HK-2 (cell line): ENCODE measurements around the gene ANAPC7.
"Not testable (repeated sequence)": the region's sequence is repeated elsewhere in the genome, so short reads cannot be mapped to it uniquely, and the experiment has no call there.

Experiments used
- DNase-seq: peaks from one replicate; pipeline ENCODE4 v3.0.0-alpha.2; 2018; ENCODE audit not compliant: unreplicated experiment

The ANAPC7 gene

GRCh38 chr12:110348431-110349059 is 55.0 kb downstream of the ANAPC7 start:
- no peak for DNase-seq

GRCh38 chr12:110347767-110348166 is 55.7 kb downstream of the ANAPC7 start:
- no peak for DNase-seq

- DNase-seq = no peak
These were observed 57.5 kb downstream of the ANAPC7 start for GRCh38 chr12:110345963-110346362.

DNA sequence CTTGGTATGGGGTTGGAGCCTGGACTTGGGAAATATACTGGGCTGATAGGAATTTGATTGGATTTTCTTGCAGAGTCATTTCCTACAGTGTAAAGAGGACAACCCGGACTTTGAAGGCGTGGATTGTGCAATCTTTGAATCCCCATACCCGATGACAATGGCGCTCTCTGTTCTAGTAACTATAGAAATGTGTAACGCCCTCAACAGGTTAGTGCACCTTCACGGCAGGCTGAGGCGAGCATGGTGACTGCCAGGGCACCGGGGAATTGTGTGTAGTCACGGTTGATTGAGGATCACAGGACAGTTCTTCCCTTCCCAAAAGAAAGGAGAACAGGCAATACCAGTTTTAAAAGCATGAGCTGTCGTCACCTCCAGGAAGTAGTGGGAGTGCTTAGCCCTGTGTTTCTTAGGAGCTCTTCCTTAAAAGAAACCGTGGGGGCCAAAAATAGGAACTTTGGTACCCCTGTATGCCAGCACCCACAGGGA is 58.3 kb downstream of the ANAPC7 start:
- DNase-seq = no peak

DNA sequence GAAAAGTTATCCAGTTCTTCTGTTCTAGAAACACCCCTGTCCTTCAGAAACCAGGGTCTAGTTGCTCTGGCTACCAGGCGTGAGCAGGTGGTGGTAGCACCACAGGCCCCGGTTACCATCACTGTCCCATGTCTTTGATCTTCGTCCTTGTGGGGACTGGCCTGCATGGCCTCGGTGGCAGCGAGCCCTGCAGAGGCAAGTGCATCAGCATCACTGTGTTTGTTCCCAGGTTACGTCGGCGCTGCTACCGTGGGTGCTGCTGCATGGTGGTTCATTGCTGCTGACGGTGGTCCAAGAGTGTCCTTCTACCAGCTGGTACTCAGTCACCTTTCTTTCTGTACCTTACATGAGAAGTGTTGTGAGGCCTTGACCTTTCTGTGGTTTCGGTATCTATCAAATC is 58.9 kb downstream of the ANAPC7 start:
- DNase-seq = no peak

GRCh38 chr12:110343736-110344555 is 59.6 kb downstream of the ANAPC7 start:
- no peak for DNase-seq

- DNase-seq = no peak
These were observed 60.4 kb downstream of the ANAPC7 start for GRCh38 chr12:110343114-110343513.

DNA sequence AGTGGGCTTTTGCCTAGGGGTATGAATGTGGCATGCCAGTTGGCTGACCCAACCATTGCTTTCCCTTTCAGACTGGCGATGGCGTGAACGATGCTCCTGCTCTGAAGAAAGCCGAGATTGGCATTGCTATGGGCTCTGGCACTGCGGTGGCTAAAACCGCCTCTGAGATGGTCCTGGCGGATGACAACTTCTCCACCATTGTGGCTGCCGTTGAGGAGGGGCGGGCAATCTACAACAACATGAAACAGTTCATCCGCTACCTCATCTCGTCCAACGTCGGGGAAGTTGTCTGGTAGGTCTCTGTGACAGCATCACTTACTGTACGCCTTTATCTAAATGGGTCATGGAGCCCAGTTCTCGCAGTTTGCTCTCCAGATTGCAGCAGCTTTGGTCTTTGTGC is 61.4 kb downstream of the ANAPC7 start:
- DNase-seq = no peak

DNA sequence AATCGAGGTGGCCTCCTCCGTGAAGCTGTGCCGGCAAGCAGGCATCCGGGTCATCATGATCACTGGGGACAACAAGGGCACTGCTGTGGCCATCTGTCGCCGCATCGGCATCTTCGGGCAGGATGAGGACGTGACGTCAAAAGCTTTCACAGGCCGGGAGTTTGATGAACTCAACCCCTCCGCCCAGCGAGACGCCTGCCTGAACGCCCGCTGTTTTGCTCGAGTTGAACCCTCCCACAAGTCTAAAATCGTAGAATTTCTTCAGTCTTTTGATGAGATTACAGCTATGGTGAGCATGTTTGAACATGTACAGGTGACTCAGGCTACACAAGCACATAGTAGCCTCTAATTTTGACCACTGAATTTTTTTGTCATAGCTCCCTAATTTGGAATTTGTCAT is 62.8 kb downstream of the ANAPC7 start:
- DNase-seq = no peak

DNA sequence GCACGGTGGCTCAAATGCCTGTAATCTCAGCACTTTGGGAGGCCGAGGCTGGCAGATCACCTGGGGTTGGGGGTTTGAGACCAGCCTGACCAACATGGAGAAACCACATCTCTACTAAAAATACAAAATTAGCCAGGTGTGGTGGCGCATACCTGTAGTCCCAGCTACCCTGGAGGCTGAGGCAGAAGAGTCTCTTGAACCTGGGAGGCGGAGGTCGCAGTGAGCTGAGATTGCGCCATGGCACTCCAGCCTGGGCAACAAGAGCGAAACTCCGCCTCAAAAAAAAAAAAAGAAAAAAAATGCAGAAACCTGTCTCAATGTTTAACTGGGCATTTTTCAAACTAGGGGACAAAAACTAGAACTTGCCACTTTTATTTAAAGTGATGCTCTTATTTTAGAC is 63.2 kb downstream of the ANAPC7 start:
- DNase-seq = not testable (repeated sequence)

DNA sequence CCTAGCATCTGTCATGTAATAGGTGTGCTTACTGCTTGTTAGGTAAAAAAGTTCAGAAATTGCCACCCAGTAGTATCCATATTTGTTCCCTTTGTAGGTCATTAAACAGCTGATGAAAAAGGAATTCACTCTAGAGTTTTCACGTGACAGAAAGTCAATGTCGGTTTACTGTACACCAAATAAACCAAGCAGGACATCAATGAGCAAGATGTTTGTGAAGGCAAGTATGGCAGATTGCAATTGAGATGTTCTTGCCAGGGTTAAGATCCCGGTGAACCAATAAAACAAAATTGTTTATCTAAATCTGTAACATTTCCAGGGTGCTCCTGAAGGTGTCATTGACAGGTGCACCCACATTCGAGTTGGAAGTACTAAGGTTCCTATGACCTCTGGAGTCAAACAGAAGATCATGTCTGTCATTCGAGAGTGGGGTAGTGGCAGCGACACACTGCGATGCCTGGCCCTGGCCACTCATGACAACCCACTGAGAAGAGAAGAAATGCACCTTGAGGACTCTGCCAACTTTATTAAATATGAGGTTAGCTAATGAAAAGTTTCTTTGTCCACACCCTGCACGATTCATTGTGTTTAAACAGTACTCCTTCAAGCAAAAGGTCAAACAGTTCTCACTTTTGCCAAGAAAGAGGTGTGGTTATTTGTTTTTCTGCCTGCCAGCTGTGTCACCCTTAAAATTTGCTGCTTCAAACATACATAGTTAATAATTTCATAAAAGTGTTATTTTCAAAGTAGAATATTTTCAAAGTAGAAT is 64.1 kb downstream of the ANAPC7 start:
- no peak for DNase-seq

GRCh38 chr12:110338754-110339153 is 64.8 kb downstream of the ANAPC7 start:
- no peak for DNase-seq

DNA sequence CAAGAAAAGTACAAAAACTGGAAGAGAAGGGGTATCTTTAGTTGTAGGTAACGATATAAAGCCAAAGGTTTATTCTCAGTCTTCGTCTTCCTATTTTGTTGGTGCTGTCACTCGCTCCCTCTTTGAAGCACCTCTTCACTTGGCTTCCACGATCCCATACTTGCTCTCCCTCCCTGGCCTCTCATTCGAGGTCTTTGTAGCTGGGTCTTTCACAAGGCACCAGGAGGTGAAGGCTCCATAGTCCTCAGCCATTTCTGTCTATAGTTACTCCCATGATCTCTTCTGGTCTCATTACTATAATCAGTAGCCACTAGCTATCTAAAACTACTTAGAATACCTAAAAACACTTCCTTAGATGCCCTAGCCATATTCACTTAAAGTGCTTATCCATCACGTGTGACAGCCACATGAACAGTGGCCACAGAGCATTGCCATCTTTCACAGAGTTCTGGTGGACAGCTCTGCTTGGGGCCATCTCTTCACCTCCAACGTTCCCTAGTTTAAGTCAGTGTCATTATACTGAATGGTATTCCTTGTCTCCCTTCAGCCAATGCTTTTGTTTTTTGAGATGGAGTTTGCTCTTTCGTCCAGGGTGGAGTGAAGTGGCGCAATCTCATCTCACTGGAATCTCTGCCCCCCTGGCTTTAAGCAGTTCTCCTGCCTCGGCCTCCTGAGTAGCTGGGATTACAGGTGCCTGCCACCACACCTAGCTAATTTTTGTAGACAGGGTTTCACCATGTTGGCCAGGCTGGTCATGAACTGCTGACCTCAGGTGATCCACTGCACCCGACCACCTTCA is 65.4 kb downstream of the ANAPC7 start:
- DNase-seq = no peak

GRCh38 chr12:110335481-110336045 is 67.9 kb downstream of the ANAPC7 start:
- no peak for DNase-seq

DNA sequence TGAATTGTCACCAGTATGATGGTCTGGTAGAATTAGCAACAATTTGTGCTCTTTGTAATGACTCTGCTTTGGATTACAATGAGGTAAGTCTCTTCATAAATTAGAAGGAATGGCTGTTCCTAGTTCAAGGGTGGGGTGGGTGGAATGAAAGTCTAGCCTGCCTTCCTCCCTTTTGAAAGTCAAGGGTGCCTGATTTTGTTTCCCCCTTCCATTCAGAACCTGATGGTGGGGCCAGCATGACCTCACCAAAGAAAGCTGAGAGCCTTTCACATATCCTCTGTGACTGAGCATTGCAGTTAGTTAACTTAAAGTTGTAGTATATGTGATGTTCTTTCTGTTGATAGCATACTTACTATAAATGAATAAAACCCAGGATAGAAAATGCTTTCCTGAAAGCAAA is 70.3 kb downstream of the ANAPC7 start:
- DNase-seq = no peak

DNA sequence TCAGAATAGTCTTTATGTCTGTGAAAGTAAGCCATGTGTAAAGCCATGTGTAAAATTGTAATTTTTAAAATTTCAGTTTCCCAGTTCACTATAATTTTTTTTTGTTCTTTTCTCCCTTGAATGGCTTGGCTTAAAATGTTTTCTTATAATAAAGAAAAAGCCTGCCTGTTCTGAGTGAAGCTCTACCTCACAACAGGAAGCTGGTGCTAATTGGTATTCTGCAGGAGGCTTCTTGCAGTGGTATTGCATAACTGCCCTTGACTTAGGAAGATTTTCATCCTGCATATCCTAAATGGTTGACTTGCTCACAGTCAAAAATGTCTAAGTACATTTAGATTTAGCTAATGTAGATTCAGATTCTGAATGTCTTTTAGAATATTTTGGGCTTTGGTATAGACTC is 73.0 kb downstream of the ANAPC7 start:
- no peak for DNase-seq

DNA sequence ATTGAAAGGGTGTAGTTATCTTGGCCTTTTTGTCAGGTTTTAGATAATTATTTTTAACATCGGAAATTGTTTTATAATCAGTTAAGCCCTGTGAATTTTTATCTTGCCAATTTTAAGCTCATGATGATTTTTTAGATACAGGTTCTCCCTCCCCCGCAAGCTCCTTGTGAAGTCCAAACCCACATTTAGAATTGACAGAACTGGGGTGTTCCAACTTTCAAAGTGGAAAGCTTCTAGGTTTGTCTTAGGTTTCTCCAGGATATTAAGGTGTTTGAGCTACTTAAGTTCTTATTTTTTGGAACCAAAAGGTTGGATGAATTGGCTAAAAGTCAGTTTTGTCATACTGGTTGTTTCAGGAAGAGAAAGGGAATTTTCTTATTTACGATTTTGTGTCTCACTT is 73.4 kb downstream of the ANAPC7 start:
- no peak for DNase-seq

DNA sequence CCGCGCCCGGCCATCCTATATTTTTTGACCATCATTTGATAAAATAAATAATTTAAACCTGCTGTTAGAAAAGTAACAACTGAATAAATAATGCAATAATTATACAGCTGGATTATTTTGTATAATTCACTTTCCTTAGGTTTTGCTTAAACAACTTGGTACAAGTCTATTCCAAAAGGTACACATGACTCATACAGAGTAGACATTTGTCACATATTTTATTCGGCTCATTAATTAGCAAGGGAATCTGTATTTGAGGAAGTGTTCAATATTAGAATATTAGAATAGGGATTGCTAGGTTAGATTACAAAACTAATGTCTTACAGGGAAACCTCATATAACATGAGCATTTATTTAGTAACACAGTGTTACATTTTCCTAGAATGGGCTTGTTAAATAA is 73.8 kb downstream of the ANAPC7 start:
- DNase-seq = no peak
